IMR-90 (cell line): ENCODE results near the gene NTSR2. TPM values are rescaled to one million over a fixed set of nuclear protein-coding genes. Genes with fewer than 3 reads are reported as not detected.

Source experiments
- ATAC-seq: fragments of 200-7000 bp; cut with Tn5 transposase; 2 replicates; pipeline ENCODE4 v1.9.1; 2020; ENCODE audit warnings: low read depth, mild to moderate bottlenecking, moderate library complexity
- BruUV-seq: library from RNA; stranded (reverse); fragments of 400-500 nt; replicated peaks from 2 replicates; lab custom pipeline; 2021; lab: Mats Ljungman, UMichigan
- CTCF ChIA-PET: fragments of 300-600 bp; formaldehyde crosslinking; extraction: SDS; loops from one replicate; lab custom pipeline; 2021; ENCODE audit warnings: antibody characterized with exemption; lab: Yijun Ruan, JAX
- POLR2A ChIA-PET: fragments of 300-600 bp; sonication (Branson Sonifier 250); formaldehyde crosslinking; loops from one replicate; lab custom pipeline; 2022; ENCODE audit warnings: antibody characterized with exemption; ENCODE audit not compliant: unreplicated experiment; lab: Charles Lee
- DNase-seq: peaks from one replicate; pipeline ENCODE4 v3.0.0; 2013
- H2AFZ ChIP-seq: replicated peaks from 2 replicates; pipeline ENCODE3; 2013; ENCODE audit warnings: low read length, mild to moderate bottlenecking; ENCODE audit not compliant: poor library complexity
- H2AK5ac ChIP-seq: 2 replicates; pipeline ENCODE4 v1.6.1; 2013; ENCODE audit warnings: low read depth, low read length, inconsistent platforms
- H2AK9ac ChIP-seq: replicated peaks from 2 replicates; pipeline ENCODE3; 2013; ENCODE audit warnings: mild to moderate bottlenecking, low read depth, low read length, moderate library complexity; ENCODE audit not compliant: poor library complexity
- H2BK120ac ChIP-seq: 2 replicates; pipeline ENCODE4 v1.6.1; 2013; ENCODE audit warnings: low read depth, low read length, inconsistent platforms
- H2BK15ac ChIP-seq: 3 replicates; pipeline ENCODE4 v1.6.1; 2013; ENCODE audit warnings: low read depth, low read length, inconsistent platforms
- H2BK20ac ChIP-seq: 2 replicates; pipeline ENCODE4 v1.6.1; 2013; ENCODE audit warnings: low read depth, mild to moderate bottlenecking, inconsistent platforms, low read length, moderate library complexity
- H2BK5ac ChIP-seq: 2 replicates; pipeline ENCODE4 v1.6.1; 2013; ENCODE audit warnings: mild to moderate bottlenecking, low read depth, low read length, inconsistent platforms; ENCODE audit not compliant: poor library complexity, severe bottlenecking
- H3K14ac ChIP-seq: replicated peaks from 2 replicates; pipeline ENCODE4 v1.6.1; 2013; ENCODE audit warnings: low read depth, low read length, inconsistent platforms
- H3K18ac ChIP-seq: 2 replicates; pipeline ENCODE4 v1.6.1; 2013; ENCODE audit warnings: low read depth, low read length, control low read depth
- H3K23ac ChIP-seq: 2 replicates; pipeline ENCODE4 v1.6.1; 2013; ENCODE audit warnings: low read depth, low read length, inconsistent platforms
- H3K27ac ChIP-seq: 2 replicates; pipeline ENCODE4 v1.5.1; 2013; ENCODE audit warnings: mild to moderate bottlenecking, control low read depth, low read length; ENCODE audit not compliant: insufficient read depth
- H3K27me3 ChIP-seq: 2 replicates; pipeline ENCODE4 v1.6.1; 2013; ENCODE audit warnings: low read length; ENCODE audit not compliant: control insufficient read depth, insufficient read depth
- H3K36me3 ChIP-seq: 2 replicates; pipeline ENCODE4 v1.6.1; 2013; ENCODE audit warnings: low read length, mixed read lengths; ENCODE audit not compliant: control insufficient read depth, insufficient read depth
- H3K4ac ChIP-seq: 2 replicates; pipeline ENCODE4 v1.6.1; 2013; ENCODE audit warnings: low read depth, low read length, inconsistent platforms
- H3K4me1 ChIP-seq: 2 replicates; pipeline ENCODE4 v1.6.1; 2013; ENCODE audit warnings: low read length, mixed read lengths; ENCODE audit not compliant: control insufficient read depth, insufficient read depth
- H3K4me2 ChIP-seq: 2 replicates; pipeline ENCODE4 v1.6.1; 2013; ENCODE audit warnings: low read depth, mild to moderate bottlenecking, control low read depth, low read length, moderate library complexity
- H3K4me3 ChIP-seq: 2 replicates; pipeline ENCODE4 v1.5.1; 2013; ENCODE audit warnings: low read depth, mild to moderate bottlenecking, control low read depth, low read length, moderate library complexity; ENCODE audit not compliant: insufficient read depth
- H3K56ac ChIP-seq: 2 replicates; pipeline ENCODE4 v1.6.1; 2013; ENCODE audit warnings: low read length, inconsistent platforms; ENCODE audit not compliant: insufficient read depth; ENCODE audit errors: extremely low read depth
- H3K79me1 ChIP-seq, 2 experiments: 2 replicates each; pipeline ENCODE4 v1.6.1; 2013; ENCODE audit warnings: low read length in 2 of 2, inconsistent platforms in 1 of 2, low read depth in 1 of 2
- H3K9ac ChIP-seq: 2 replicates; pipeline ENCODE4 v1.6.1; 2013; ENCODE audit warnings: low read depth, low read length, control low read depth
- H3K9me1 ChIP-seq: 2 replicates; pipeline ENCODE4 v1.6.1; 2013; ENCODE audit warnings: low read length, inconsistent platforms; ENCODE audit not compliant: insufficient read depth
- H3K9me3 ChIP-seq: 2 replicates; pipeline ENCODE4 v1.6.1; 2013; ENCODE audit warnings: low read length; ENCODE audit not compliant: control insufficient read depth, insufficient read depth
- H4K20me1 ChIP-seq: 2 replicates; pipeline ENCODE4 v1.6.1; 2013; ENCODE audit warnings: low read length, inconsistent platforms; ENCODE audit not compliant: insufficient read depth
- H4K5ac ChIP-seq: 2 replicates; pipeline ENCODE4 v1.6.1; 2013; ENCODE audit warnings: mild to moderate bottlenecking, low read depth, low read length, control low read depth
- H4K8ac ChIP-seq, 2 experiments: 2 replicates each; pipeline ENCODE4 v1.6.1; 2013; ENCODE audit warnings: low read depth in 2 of 2, low read length in 2 of 2, control low read depth in 1 of 2, inconsistent platforms in 1 of 2
- H4K91ac ChIP-seq: 2 replicates; pipeline ENCODE4 v1.6.1; 2013; ENCODE audit warnings: low read depth, low read length, inconsistent platforms; ENCODE audit not compliant: insufficient read depth
- CEBPB ChIP-seq: IDR thresholded peaks from 2 replicates; pipeline ENCODE4 v1.6.1; 2012; ENCODE audit warnings: low read depth, low read length, improper control_type of control experiment
- FOS ChIP-seq: fragments of 150-350 bp; IDR thresholded peaks from 2 replicates; pipeline ENCODE4 v1.6.1; 2016; ENCODE audit warnings: low read depth, low read length
- NFE2L2 ChIP-seq: fragments of 150-350 bp; IDR thresholded peaks from 2 replicates; pipeline ENCODE4 v1.6.1; 2016; ENCODE audit warnings: low read depth, mild to moderate bottlenecking, low read length
- POLR2A ChIP-seq: IDR thresholded peaks from 2 replicates; pipeline ENCODE4 v1.6.1; 2012; ENCODE audit warnings: mild to moderate bottlenecking, low read depth, low read length
- WGBS, 2 experiments: methylation state at CpG; one replicate each; pipeline versions ENCODE4 v1.1.5 to v1.1.7; 2013; ENCODE audit warnings: missing lambda C conversion rate in 2 of 2; ENCODE audit not compliant: insufficient read length in 1 of 2; ENCODE audit errors: extremely low coverage in 2 of 2; 5-methylcytosine and 5-hydroxymethylcytosine counted together
- dilution Hi-C: fragments of 300-500 bp; cut with HindIII; formaldehyde crosslinking; loops from one replicate; pipeline ENCODE4 v1.14.3; 2018; ENCODE audit warnings: low sequenced_read_pairs; ENCODE audit not compliant: unreplicated experiment
- in situ Hi-C: fragments of 300-500 bp; cut with MboI; formaldehyde crosslinking; loops from 3 replicates; pipeline ENCODE4 v1.14.3; 2019; ENCODE audit warnings: low sequenced_read_pairs, inconsistent platforms, mixed read lengths
- intact Hi-C: fragments of 100-400 bp; cut with micrococcal nuclease; formaldehyde crosslinking; loops from 2 replicates; pipeline ENCODE4 v1.10.0; 2022
- polyA plus RNA-seq, 3 experiments: library from polyadenylated mRNA; depleted of rRNA; stranded (reverse); fragments of >200 nt; gene quantifications; 2 replicates each; pipeline ENCODE4 v1.2.3, GENCODE V29; 2012; ENCODE audit warnings: low replicate concordance in 1 of 3
- total RNA-seq: library from RNA; depleted of rRNA; stranded (reverse); fragments of >200 nt; gene quantifications from 2 replicates; pipeline ENCODE4 v1.2.3, GENCODE V29; 2012
- TF ChIP-seq, protein P1 (sequence below): conservative IDR thresholded peaks from 2 replicates; pipeline ENCODE4 v1.5.1; 2012; ENCODE audit warnings: mild to moderate bottlenecking, low read depth, low read length, improper control_type of control experiment
- TF ChIP-seq, protein P2 (sequence below): fragments of 150-350 bp; IDR thresholded peaks from 2 replicates; pipeline ENCODE4 v1.6.1; 2017; ENCODE audit warnings: mild to moderate bottlenecking, antibody characterized with exemption, low read length, low read depth

The NTSR2 gene
- total and polyA plus RNA-seq, 2 of the 4 experiments (the other 2 are of a cell fraction) = not detected

DNA sequence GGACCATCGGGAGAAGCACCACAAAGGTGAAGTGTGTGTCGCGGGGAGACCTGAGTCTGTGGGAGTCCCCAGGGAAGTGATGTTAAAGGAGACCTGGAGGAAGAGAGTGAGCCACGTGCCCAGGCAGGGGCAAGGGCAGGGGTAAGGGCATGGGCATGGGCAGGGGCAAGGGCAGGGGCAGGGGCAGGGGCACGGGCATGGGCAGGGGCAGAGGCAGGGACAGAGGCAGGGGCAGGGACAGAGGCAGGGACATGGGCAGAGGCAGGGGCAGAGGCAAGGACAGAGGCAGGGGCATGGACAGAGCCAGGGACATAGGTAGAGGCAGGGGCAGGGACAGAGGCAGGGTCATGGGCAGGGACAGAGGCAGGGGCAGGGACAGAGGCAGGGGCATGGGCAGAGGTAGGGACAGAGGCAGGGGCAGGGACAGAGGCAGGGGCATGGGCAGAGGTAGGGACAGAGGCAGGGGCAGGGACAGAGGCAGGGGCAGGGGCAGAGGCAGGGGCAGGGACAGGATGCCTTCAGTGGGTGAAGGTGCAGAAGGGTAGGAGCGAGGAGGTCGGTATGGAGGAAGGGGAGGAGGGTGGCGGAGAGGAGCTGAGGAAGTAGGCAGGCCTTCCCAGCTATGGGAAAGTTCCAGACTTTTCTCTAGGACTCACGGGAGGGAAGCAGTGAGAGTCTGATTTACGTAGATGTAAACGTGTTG, 33.3 kb downstream of the NTSR2 start:
- Histone ChIP-seq H2AK5ac (no peak overlapping the region), H3K14ac (no peak overlapping the region), H3K36me3 (no peaks in the 10 kb centered on the region), H4K20me1 (no peaks in the 10 kb centered on the region), H3K9ac (no peak overlapping the region), H3K4me1 (no peaks in the 10 kb centered on the region), H3K27me3 (peaks cover 44% of the 10 kb centered on the region), H3K4me3 (no peak overlapping the region), H2BK5ac (no peak overlapping the region), H3K27ac (no peak overlapping the region), H2BK120ac (no peak overlapping the region), H3K18ac (no peak overlapping the region), H2AK9ac (no peak overlapping the region), H3K23ac (no peak overlapping the region), H2AFZ (no peak overlapping the region), H2BK20ac (no peak overlapping the region), H3K4me2 (no peak overlapping the region), H2BK15ac (no peak overlapping the region), H4K5ac (no peak overlapping the region), H3K79me1 (no peaks in the 10 kb centered on the region), H3K9me1 (no peaks in the 10 kb centered on the region), H4K8ac (no peak overlapping the region), H3K56ac (no peak overlapping the region), H4K91ac (no peak overlapping the region), H3K4ac (no peak overlapping the region), H3K9me3 (no peaks in the 10 kb centered on the region)
- dilution Hi-C loops = no loop called here
- WGBS, 2 experiments = 73% methylated on average over 6 of the region's 11 CpGs; no CpG with 5 or more reads in 1 of the 2 experiments
- BruUV-seq = no TSS peak
- TF ChIP-seq, protein P1, sequence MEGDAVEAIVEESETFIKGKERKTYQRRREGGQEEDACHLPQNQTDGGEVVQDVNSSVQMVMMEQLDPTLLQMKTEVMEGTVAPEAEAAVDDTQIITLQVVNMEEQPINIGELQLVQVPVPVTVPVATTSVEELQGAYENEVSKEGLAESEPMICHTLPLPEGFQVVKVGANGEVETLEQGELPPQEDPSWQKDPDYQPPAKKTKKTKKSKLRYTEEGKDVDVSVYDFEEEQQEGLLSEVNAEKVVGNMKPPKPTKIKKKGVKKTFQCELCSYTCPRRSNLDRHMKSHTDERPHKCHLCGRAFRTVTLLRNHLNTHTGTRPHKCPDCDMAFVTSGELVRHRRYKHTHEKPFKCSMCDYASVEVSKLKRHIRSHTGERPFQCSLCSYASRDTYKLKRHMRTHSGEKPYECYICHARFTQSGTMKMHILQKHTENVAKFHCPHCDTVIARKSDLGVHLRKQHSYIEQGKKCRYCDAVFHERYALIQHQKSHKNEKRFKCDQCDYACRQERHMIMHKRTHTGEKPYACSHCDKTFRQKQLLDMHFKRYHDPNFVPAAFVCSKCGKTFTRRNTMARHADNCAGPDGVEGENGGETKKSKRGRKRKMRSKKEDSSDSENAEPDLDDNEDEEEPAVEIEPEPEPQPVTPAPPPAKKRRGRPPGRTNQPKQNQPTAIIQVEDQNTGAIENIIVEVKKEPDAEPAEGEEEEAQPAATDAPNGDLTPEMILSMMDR = no peak
- no peak for TF ChIP-seq POLR2A
- TF ChIP-seq FOS = no peak
- no peak for TF ChIP-seq NFE2L2
- no peak for TF ChIP-seq CEBPB
- TF ChIP-seq, protein P2, sequence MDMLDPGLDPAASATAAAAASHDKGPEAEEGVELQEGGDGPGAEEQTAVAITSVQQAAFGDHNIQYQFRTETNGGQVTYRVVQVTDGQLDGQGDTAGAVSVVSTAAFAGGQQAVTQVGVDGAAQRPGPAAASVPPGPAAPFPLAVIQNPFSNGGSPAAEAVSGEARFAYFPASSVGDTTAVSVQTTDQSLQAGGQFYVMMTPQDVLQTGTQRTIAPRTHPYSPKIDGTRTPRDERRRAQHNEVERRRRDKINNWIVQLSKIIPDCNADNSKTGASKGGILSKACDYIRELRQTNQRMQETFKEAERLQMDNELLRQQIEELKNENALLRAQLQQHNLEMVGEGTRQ = no peak
- intact Hi-C loops = no loop called here
- ATAC-seq (no peak), DNase-seq (no peak)
- ChIA-PET CTCF (no interaction called here), POLR2A (no interaction called here)
- in situ Hi-C loops = no loop called here
